BJ (cell line): ENCODE data around the gene SLC16A6. TPM values are rescaled to one million over a fixed set of nuclear protein-coding genes. Genes with fewer than 3 reads are reported as not detected.

Source experiments
- CTCF ChIA-PET: fragments of 350-600 bp; formaldehyde crosslinking; extraction: SDS; loops from one replicate; lab custom pipeline; 2021; ENCODE audit warnings: antibody characterized with exemption, inconsistent platforms; lab: Yijun Ruan, JAX
- POLR2A ChIA-PET: fragments of 300-600 bp; sonication (Branson Sonifier 250); formaldehyde crosslinking; extraction: SDS; loops from one replicate; lab custom pipeline; 2021; ENCODE audit warnings: antibody characterized with exemption; lab: Charles Lee
- DNase-seq: peaks from one replicate; pipeline ENCODE4 v3.0.0-alpha.2; 2011; ENCODE audit warnings: low read depth
- H3K27me3 ChIP-seq: 2 replicates; pipeline ENCODE4 v1.6.0; 2011; ENCODE audit warnings: low read length; ENCODE audit not compliant: control insufficient read depth, insufficient read depth
- H3K36me3 ChIP-seq: 2 replicates; pipeline ENCODE4 v1.5.1; 2011; ENCODE audit warnings: low read length; ENCODE audit not compliant: control insufficient read depth, insufficient read depth
- H3K4me3 ChIP-seq: 2 replicates; pipeline ENCODE4 v1.5.1; 2011; ENCODE audit warnings: low read depth, mild to moderate bottlenecking, control low read depth, low read length
- CTCF ChIP-seq: IDR thresholded peaks from 2 replicates; pipeline ENCODE4 v1.5.1; 2011; ENCODE audit warnings: low read depth, mild to moderate bottlenecking, control low read depth, inconsistent platforms, low read length, moderate library complexity; ENCODE audit not compliant: insufficient read depth
- polyA plus RNA-seq: library from polyadenylated mRNA; depleted of rRNA; stranded (reverse); fragments of >200 nt; gene quantifications from 2 replicates; pipeline ENCODE4 v1.2.3, GENCODE V29; 2011

Gene SLC16A6
- polyA plus RNA-seq, 1 experiment, result 0.20 TPM

- no peak for DNase-seq
- no peak for TF ChIP-seq CTCF
- Histone ChIP-seq H3K36me3 (no peaks in the 10 kb centered on the region), H3K27me3 (no peaks in the 10 kb centered on the region), H3K4me3 (no peak overlapping the region)
- ChIA-PET CTCF (no interaction called here), POLR2A (no interaction called here)
Measured at GRCh38 chr17:68322630-68323029, 31.7 kb upstream of the SLC16A6 start.

- ChIA-PET POLR2A (no interaction called here), CTCF (no interaction called here)
- Histone ChIP-seq H3K27me3 (no peaks in the 10 kb centered on the region), H3K36me3 (no peaks in the 10 kb centered on the region), H3K4me3 (no peak overlapping the region)
- DNase-seq, result no peak
- no peak for TF ChIP-seq CTCF
Measured at GRCh38 chr17:68321556-68321954, 30.6 kb upstream of the SLC16A6 start.

- Histone ChIP-seq H3K27me3 (no peaks in the 10 kb centered on the region), H3K4me3 (no peak overlapping the region), H3K36me3 (no peaks in the 10 kb centered on the region)
- ChIA-PET POLR2A (no interaction called here), CTCF (interaction anchor here (1.1 to 1.8 kb wide), 2 partner anchors 8 to 78 kb away, joined by 3 to 5 read pairs; no protein-coding TSS in a partner anchor)
- no peak for DNase-seq
- no peak for TF ChIP-seq CTCF
Measured at GRCh38 chr17:68320943-68321555, 30.1 kb upstream of the SLC16A6 start.

- no peaks in the 10 kb centered on the region for H3K36me3 ChIP-seq
- H3K4me3 ChIP-seq, result no peak overlapping the region
- no peaks in the 10 kb centered on the region for H3K27me3 ChIP-seq
- DNase-seq, result no peak
- POLR2A ChIA-PET, result no interaction called here
- no peak for TF ChIP-seq CTCF
- CTCF ChIA-PET, result interaction anchor here (1.1 to 1.8 kb wide), 2 partner anchors 9 to 78 kb away, joined by 3 to 5 read pairs; no protein-coding TSS in a partner anchor
Measured at GRCh38 chr17:68320311-68320865, 29.5 kb upstream of the SLC16A6 start.

GRCh38 chr17:68319410-68320162, 28.7 kb upstream of the SLC16A6 start:
- H3K36me3 ChIP-seq, result no peaks in the 10 kb centered on the region
- H3K27me3 ChIP-seq, result no peaks in the 10 kb centered on the region
- DNase-seq, result no peak
- no peak overlapping the region for H3K4me3 ChIP-seq
- TF ChIP-seq CTCF, result no peak
- CTCF ChIA-PET, result interaction anchor here (1.8 kb wide), 1 partner anchor 79 kb away, joined by 5 read pairs; no protein-coding TSS in a partner anchor
- POLR2A ChIA-PET, result no interaction called here
